ENCODE measurements around the gene TNIK. TPM values are rescaled to one million over a fixed set of nuclear protein-coding genes. Genes with fewer than 3 reads are reported as not detected.

TNIK gene
- total and polyA plus RNA-seq, 2 experiments from 2014 or later = 14.6 to 34.3 TPM

GRCh38 chr3:171439996-171440395, 20.2 kb downstream of the TNIK start:
- Mint-ChIP-seq H3K9me3 (no peaks in the 10 kb centered on the region), H3K4me1 (peaks cover 80% of the 10 kb centered on the region), H3K4me3 (no peak overlapping the region), H3K27ac (peak overlapping the region; percentile 49), H3K27me3 (ENCODE audit: insufficient read depth, low read depth, poor library complexity) (peaks cover 1% of the 10 kb centered on the region), H3K36me3 (ENCODE audit: low read depth) (no peaks in the 10 kb centered on the region)
- Histone ChIP-seq H2AFZ (no peak overlapping the region), H3F3A (replicated peaks; ENCODE audit: low read depth) (no peaks in the 10 kb centered on the region; the same call in 1 of the 2 replicates), H3K79me2 (replicated peaks; ENCODE audit: insufficient read depth) (peaks cover 80% of the 10 kb centered on the region), H3K36me3 (ENCODE audit: insufficient read depth) (no peaks in the 10 kb centered on the region), H3K27me3 (ENCODE audit: insufficient read depth) (no peaks in the 10 kb centered on the region), H3K9me2 (ENCODE audit: insufficient read depth) (no peaks in the 10 kb centered on the region), H3K4me2 (no peak overlapping the region), H3K4me3 (no peak overlapping the region), H4K20me1 (replicated peaks; ENCODE audit: insufficient read depth) (no peaks in the 10 kb centered on the region), H3K4me1 (ENCODE audit: insufficient read depth) (peaks cover 75% of the 10 kb centered on the region), H3K27ac (ENCODE audit: low read depth) (no peak overlapping the region)
- ATAC-seq (no peak), DNase-seq (ENCODE audit: low spot score) (no peak)
- TF ChIP-seq STAT1 (IDR thresholded peaks at IDR 0.05; ENCODE audit: unreplicated experiment) (no peak), ZNF114 (CRISPR knock-in tag; IDR thresholded peaks at IDR 0.05) (no peak), EZH2phosphoT487 (IDR thresholded peaks at IDR 0.05; ENCODE audit: unreplicated experiment) (no peak), REST (IDR thresholded peaks at IDR 0.05; ENCODE audit: unreplicated experiment) (no peak), ZNF331 (CRISPR knock-in tag; IDR thresholded peaks at IDR 0.05; ENCODE audit: low read depth) (no peak), NANOG (IDR thresholded peaks at IDR 0.05; ENCODE audit: borderline replicate concordance) (no peak), POLR2AphosphoS5 (IDR thresholded peaks at IDR 0.05; ENCODE audit: low read depth) (no peak), JUNB (IDR thresholded peaks at IDR 0.05; ENCODE audit: unreplicated experiment) (no peak), CREB1 (CRISPR knock-in tag; IDR thresholded peaks at IDR 0.05; ENCODE audit: low read depth) (no peak)
- TF ChIP-seq, protein P1, sequence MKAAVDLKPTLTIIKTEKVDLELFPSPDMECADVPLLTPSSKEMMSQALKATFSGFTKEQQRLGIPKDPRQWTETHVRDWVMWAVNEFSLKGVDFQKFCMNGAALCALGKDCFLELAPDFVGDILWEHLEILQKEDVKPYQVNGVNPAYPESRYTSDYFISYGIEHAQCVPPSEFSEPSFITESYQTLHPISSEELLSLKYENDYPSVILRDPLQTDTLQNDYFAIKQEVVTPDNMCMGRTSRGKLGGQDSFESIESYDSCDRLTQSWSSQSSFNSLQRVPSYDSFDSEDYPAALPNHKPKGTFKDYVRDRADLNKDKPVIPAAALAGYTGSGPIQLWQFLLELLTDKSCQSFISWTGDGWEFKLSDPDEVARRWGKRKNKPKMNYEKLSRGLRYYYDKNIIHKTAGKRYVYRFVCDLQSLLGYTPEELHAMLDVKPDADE (IDR thresholded peaks at IDR 0.05) = no peak
- TF ChIP-seq, protein P2, sequence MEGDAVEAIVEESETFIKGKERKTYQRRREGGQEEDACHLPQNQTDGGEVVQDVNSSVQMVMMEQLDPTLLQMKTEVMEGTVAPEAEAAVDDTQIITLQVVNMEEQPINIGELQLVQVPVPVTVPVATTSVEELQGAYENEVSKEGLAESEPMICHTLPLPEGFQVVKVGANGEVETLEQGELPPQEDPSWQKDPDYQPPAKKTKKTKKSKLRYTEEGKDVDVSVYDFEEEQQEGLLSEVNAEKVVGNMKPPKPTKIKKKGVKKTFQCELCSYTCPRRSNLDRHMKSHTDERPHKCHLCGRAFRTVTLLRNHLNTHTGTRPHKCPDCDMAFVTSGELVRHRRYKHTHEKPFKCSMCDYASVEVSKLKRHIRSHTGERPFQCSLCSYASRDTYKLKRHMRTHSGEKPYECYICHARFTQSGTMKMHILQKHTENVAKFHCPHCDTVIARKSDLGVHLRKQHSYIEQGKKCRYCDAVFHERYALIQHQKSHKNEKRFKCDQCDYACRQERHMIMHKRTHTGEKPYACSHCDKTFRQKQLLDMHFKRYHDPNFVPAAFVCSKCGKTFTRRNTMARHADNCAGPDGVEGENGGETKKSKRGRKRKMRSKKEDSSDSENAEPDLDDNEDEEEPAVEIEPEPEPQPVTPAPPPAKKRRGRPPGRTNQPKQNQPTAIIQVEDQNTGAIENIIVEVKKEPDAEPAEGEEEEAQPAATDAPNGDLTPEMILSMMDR (conservative IDR thresholded peaks at IDR 0.05; ENCODE audit: low read depth in 2 of 2) = no peak
- TF ChIP-seq, protein P3, sequence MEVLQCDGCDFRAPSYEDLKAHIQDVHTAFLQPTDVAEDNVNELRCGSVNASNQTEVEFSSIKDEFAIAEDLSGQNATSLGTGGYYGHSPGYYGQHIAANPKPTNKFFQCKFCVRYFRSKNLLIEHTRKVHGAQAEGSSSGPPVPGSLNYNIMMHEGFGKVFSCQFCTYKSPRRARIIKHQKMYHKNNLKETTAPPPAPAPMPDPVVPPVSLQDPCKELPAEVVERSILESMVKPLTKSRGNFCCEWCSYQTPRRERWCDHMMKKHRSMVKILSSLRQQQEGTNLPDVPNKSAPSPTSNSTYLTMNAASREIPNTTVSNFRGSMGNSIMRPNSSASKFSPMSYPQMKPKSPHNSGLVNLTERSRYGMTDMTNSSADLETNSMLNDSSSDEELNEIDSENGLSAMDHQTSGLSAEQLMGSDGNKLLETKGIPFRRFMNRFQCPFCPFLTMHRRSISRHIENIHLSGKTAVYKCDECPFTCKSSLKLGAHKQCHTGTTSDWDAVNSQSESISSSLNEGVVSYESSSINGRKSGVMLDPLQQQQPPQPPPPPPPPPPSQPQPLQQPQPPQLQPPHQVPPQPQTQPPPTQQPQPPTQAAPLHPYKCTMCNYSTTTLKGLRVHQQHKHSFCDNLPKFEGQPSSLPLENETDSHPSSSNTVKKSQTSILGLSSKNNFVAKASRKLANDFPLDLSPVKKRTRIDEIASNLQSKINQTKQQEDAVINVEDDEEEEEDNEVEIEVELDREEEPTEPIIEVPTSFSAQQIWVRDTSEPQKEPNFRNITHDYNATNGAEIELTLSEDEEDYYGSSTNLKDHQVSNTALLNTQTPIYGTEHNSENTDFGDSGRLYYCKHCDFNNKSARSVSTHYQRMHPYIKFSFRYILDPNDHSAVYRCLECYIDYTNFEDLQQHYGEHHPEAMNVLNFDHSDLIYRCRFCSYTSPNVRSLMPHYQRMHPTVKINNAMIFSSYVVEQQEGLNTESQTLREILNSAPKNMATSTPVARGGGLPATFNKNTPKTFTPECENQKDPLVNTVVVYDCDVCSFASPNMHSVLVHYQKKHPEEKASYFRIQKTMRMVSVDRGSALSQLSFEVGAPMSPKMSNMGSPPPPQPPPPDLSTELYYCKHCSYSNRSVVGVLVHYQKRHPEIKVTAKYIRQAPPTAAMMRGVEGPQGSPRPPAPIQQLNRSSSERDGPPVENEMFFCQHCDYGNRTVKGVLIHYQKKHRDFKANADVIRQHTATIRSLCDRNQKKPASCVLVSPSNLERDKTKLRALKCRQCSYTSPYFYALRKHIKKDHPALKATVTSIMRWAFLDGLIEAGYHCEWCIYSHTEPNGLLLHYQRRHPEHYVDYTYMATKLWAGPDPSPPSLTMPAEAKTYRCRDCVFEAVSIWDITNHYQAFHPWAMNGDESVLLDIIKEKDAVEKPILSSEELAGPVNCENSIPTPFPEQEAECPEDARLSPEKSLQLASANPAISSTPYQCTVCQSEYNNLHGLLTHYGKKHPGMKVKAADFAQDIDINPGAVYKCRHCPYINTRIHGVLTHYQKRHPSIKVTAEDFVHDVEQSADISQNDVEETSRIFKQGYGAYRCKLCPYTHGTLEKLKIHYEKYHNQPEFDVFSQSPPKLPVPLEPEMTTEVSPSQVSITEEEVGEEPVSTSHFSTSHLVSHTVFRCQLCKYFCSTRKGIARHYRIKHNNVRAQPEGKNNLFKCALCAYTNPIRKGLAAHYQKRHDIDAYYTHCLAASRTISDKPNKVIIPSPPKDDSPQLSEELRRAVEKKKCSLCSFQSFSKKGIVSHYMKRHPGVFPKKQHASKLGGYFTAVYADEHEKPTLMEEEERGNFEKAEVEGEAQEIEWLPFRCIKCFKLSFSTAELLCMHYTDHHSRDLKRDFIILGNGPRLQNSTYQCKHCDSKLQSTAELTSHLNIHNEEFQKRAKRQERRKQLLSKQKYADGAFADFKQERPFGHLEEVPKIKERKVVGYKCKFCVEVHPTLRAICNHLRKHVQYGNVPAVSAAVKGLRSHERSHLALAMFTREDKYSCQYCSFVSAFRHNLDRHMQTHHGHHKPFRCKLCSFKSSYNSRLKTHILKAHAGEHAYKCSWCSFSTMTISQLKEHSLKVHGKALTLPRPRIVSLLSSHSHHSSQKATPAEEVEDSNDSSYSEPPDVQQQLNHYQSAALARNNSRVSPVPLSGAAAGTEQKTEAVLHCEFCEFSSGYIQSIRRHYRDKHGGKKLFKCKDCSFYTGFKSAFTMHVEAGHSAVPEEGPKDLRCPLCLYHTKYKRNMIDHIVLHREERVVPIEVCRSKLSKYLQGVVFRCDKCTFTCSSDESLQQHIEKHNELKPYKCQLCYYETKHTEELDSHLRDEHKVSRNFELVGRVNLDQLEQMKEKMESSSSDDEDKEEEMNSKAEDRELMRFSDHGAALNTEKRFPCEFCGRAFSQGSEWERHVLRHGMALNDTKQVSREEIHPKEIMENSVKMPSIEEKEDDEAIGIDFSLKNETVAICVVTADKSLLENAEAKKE (CRISPR knock-in tag; IDR thresholded peaks at IDR 0.05) = no peak
